Measurements from ENCODE around the gene HOXD10. TPM values are rescaled to one million over a fixed set of nuclear protein-coding genes. Genes with fewer than 3 reads are reported as not detected.
A peak's percentile ranks its signal among the peaks of the same experiment; 100 is the strongest.

Gene HOXD10
- 88.6 and 98.3 TPM in 2 replicates for total RNA-seq (2021)
- Bru-seq, nascent RNA: percentile 98 among the genes with signal in this experiment
- BruChase-seq, experiment 1, labeled RNA remaining after a 2-hour chase: percentile 100 among the genes with signal in this experiment
- BruChase-seq, experiment 2, labeled RNA remaining after a 6-hour chase: percentile 99 among the genes with signal in this experiment
- long read RNA-seq, transcript HOXD10-201 (2 exons, 1,989 nt): major isoform, 25 of 41 reads
- long read RNA-seq, partial matches to known transcripts: 0 of 41 reads
- long read RNA-seq, other reads (novel, unspliced or antisense): 15 of 41 reads

- POLR2A ChIA-PET (ENCODE audit: low non-redundant PET): no interaction called here
- Histone ChIP-seq H3K9me3 (ENCODE audit: low read depth, low read length, poor library complexity, severe bottlenecking) (no peaks in the 10 kb centered on the region), H3K27me3 (replicated peaks; ENCODE audit: insufficient read depth, low read depth, low read length, poor library complexity) (no peaks in the 10 kb centered on the region), H3K4me3 (ENCODE audit: low read depth, low read length, poor library complexity, severe bottlenecking) (peak within 1 kb of the TSS; percentile 73), H3K27ac (ENCODE audit: low read depth, low read length, poor library complexity, severe bottlenecking) (peak within 1 kb of the TSS; percentile 88), H3K4me1 (ENCODE audit: insufficient read depth, low read length, poor library complexity, severe bottlenecking) (peaks cover 37% of the 10 kb centered on the region), H3K36me3 (ENCODE audit: insufficient read depth, low read length, poor library complexity, severe bottlenecking) (peaks cover 85% of the 10 kb centered on the region)
- BruUV-seq (replicated peaks): TSS peak; percentile 39
- DNase-seq (ENCODE audit: low spot score): peak; percentile 89
- intact Hi-C loops (cut with micrococcal nuclease; ENCODE audit: unreplicated experiment): no loop called here
- CTCF ChIA-PET: no interaction called here
- TF ChIP-seq CTCF (conservative IDR thresholded peaks at IDR 0.05; ENCODE audit: low read depth, low read length) (peak; percentile 53), EZH2 (IDR thresholded peaks at IDR 0.05; ENCODE audit: borderline replicate concordance, low read depth, low read length, poor library complexity, severe bottlenecking) (no peak)
These were observed at the start of gene HOXD10 for GRCh38 chr2:176115883-176116813. TSS of gene HOXD10 (plus strand) at chr2:176116778. CDS start at chr2:176116834, 56 bp downstream.

GRCh38 chr2:176067589-176068418 lies 48.8 kb upstream of the HOXD10 start:
- no peak for TF ChIP-seq EZH2 (IDR thresholded peaks at IDR 0.05; ENCODE audit: borderline replicate concordance, low read depth, low read length, poor library complexity, severe bottlenecking)
- no peak for TF ChIP-seq CTCF (conservative IDR thresholded peaks at IDR 0.05; ENCODE audit: low read depth, low read length)
- Histone ChIP-seq H3K9me3 (ENCODE audit: low read depth, low read length, poor library complexity, severe bottlenecking) (no peaks in the 10 kb centered on the region), H3K27ac (ENCODE audit: low read depth, low read length, poor library complexity, severe bottlenecking) (no peak overlapping the region), H3K4me1 (ENCODE audit: insufficient read depth, low read length, poor library complexity, severe bottlenecking) (no peaks in the 10 kb centered on the region), H3K27me3 (replicated peaks; ENCODE audit: insufficient read depth, low read depth, low read length, poor library complexity) (peaks cover 94% of the 10 kb centered on the region), H3K4me3 (ENCODE audit: low read depth, low read length, poor library complexity, severe bottlenecking) (no peak overlapping the region), H3K36me3 (ENCODE audit: insufficient read depth, low read length, poor library complexity, severe bottlenecking) (no peaks in the 10 kb centered on the region)
- BruUV-seq (replicated peaks): no TSS peak
- intact Hi-C loops (cut with micrococcal nuclease; ENCODE audit: unreplicated experiment): no loop called here
- no peak for DNase-seq (ENCODE audit: low spot score)
- ChIA-PET POLR2A (ENCODE audit: low non-redundant PET) (no interaction called here), CTCF (no interaction called here)

- H3K9me3 ChIP-seq (ENCODE audit: low read depth, low read length, poor library complexity, severe bottlenecking): no peaks in the 10 kb centered on the region
- H3K4me3 ChIP-seq (ENCODE audit: low read depth, low read length, poor library complexity, severe bottlenecking): no peak overlapping the region
- ChIA-PET POLR2A (ENCODE audit: low non-redundant PET) (no interaction called here), CTCF (no interaction called here)
- no peaks in the 10 kb centered on the region for H3K36me3 ChIP-seq (ENCODE audit: insufficient read depth, low read length, poor library complexity, severe bottlenecking)
- intact Hi-C loops (cut with micrococcal nuclease; ENCODE audit: unreplicated experiment): no loop called here
- DNase-seq (ENCODE audit: low spot score): no peak
- no TSS peak for BruUV-seq (replicated peaks)
- no peak overlapping the region for H3K27ac ChIP-seq (ENCODE audit: low read depth, low read length, poor library complexity, severe bottlenecking)
- H3K4me1 ChIP-seq (ENCODE audit: insufficient read depth, low read length, poor library complexity, severe bottlenecking): peaks cover 4% of the 10 kb centered on the region
- peaks cover 97% of the 10 kb centered on the region for H3K27me3 ChIP-seq (replicated peaks; ENCODE audit: insufficient read depth, low read depth, low read length, poor library complexity)
- TF ChIP-seq EZH2 (IDR thresholded peaks at IDR 0.05; ENCODE audit: borderline replicate concordance, low read depth, low read length, poor library complexity, severe bottlenecking) (no peak), CTCF (conservative IDR thresholded peaks at IDR 0.05; ENCODE audit: low read depth, low read length) (no peak)
These were observed 48.2 kb upstream of the HOXD10 start for GRCh38 chr2:176068419-176068832.
